GM19035 (cell line): Measurements from ENCODE around the gene ANO10.

Experiments used
- ATAC-seq: cut with Tn5 transposase; IDR thresholded peaks from one replicate; pipeline ENCODE4 v1.9.1; 2021; ENCODE audit not compliant: unreplicated experiment

Gene ANO10

GRCh38 chr3:43423639-43424038 lies 198.2 kb downstream of the ANO10 start:
- ATAC-seq, result no peak

DNA sequence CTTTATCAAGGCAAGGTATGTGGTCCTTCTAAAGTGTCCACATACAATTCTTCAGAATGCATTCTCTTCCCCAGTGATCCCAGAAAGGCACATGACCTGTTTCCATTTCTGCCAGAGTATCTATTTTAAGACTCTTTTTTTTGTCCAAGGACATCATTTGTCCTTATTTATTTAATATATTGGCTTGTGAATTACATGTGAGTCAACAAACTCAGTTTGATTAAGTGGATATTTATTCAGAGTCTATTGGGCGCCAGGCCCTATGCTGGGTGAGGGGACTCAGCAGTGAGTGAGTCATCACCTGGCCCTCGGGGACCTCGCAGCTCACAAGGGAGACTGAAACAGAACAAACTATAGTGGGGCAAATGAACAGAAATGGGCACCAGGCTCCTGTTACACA lies 198.7 kb downstream of the ANO10 start:
- ATAC-seq, result no peak

DNA sequence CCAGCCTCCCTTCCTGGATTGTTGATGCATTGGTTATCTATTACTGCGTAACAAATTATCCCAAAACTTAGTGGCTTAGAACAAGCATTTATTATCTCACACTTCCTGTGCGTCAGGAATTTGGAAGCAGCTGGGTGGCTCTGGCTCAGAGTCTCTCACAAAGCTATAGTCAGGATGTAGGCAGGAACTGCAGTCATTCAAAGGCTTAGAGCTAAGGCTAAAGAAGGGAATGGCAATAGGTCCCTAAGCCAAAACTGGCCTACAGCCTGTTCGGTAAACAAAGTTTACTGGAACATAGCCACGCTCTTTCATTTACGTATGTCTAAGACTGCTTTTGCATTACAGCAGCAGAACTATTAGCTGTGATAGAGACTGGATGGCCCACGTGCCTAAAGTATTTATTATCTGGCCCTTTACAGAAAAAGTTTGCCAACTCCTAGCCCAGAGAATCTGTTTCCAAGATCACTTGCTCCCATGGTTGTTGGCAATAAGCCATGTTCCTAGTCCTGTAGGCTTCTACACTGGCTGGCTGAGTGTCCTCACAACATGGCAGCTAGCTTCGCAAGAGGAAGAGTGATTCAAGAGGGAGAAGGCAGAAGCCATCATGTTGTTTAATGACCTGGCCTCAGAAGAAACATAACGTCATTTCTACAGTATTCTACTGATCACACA lies 203.1 kb downstream of the ANO10 start:
- ATAC-seq, result no peak

DNA sequence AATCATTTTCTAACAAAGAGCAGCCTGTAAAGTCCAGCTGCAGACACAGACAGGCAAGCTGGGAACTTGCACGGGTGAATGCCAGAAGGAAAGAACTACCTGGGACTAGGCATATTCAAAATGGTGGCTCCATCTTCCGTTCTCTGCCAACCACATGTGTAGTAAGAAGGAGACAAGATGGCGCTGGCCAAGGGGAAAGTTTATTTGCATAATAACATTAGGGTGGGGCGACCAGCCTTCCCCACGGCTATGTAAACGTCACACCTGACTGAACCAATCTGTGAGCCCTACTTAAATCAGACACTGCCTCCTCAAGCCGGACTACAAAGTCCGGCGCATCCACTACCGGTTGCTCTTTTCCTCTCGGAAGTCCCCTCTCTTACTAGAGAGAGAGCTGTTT lies 204.7 kb downstream of the ANO10 start:
- ATAC-seq, result no peak

- no peak for ATAC-seq
Measured at GRCh38 chr3:43415088-43415487, 206.7 kb downstream of the ANO10 start.

- ATAC-seq, result no peak
Measured at GRCh38 chr3:43413676-43414368, 208.0 kb downstream of the ANO10 start.

GRCh38 chr3:43411429-43411828 lies 210.4 kb downstream of the ANO10 start:
- no peak for ATAC-seq

DNA sequence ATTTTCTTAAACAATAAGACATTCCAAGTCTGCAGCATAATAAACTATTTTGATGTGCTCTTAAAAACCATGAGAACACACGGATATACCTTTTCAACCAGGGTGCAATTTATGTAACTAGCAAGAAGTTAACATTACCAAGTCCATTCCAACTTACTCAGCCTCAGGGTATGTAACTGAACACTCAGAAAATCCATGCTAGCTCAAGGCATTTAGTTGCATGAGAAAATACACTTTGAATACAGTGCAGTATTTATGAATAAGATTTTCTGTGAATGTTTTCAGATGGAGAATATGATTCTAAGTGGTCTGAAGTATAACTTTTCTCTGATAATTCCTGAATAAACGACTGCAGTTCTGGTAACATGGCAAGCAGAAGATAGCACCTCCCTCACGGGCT lies 211.2 kb downstream of the ANO10 start:
- ATAC-seq, result no peak

- no peak for ATAC-seq
Measured at GRCh38 chr3:43409506-43409905, 212.3 kb downstream of the ANO10 start.

DNA sequence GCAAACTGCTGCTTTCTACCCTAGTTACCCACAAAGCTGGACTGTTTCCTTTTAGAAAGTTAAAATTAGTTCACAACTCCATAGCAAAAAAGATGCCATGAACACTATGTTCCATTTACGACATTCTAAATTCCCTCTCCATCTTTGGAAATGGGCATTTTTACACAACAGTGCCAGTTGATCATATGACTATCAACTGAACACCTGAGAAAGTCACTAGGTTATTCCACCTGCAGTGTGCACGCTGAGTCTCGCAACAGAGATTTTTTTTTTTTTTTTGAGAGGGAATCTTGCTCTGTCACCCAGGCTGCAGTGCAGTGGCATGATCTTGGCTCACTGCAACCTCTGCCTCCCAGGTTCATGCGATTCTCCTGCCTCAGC lies 215.2 kb downstream of the ANO10 start:
- ATAC-seq, result no peak

DNA sequence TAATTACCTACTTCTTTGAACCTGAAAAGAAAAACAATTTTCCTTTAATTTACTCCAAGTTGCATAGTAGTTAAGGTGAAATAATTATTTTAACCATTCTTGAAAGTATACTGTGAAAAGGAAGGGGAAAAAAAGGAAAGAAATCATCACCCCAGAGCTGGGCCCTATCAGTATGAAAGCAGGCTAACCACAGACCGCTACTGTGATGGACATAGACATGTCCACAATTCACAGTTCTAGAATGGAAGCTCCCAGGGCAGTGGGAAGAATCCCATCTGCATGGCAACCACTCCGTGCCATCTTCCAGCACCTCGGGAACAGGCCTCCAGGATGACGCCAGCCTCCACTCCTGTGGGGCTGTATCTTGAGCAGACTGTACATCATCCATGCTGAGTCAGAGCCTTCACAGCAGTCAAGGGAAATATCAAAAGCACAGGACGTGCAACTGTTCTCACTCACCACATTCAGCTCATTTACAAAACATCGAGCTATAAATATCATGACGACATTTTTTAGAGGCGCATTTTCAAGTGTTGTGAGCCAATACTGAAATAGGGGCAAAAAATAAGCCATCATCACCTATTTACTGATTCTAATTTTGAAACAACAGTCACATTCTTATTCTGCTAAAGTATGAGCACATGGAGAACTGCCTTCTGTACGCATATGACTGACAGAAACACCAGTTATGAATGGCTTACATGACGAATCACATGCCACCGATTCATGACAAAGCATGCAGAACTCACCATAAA lies 215.7 kb downstream of the ANO10 start:
- ATAC-seq, result no peak

DNA sequence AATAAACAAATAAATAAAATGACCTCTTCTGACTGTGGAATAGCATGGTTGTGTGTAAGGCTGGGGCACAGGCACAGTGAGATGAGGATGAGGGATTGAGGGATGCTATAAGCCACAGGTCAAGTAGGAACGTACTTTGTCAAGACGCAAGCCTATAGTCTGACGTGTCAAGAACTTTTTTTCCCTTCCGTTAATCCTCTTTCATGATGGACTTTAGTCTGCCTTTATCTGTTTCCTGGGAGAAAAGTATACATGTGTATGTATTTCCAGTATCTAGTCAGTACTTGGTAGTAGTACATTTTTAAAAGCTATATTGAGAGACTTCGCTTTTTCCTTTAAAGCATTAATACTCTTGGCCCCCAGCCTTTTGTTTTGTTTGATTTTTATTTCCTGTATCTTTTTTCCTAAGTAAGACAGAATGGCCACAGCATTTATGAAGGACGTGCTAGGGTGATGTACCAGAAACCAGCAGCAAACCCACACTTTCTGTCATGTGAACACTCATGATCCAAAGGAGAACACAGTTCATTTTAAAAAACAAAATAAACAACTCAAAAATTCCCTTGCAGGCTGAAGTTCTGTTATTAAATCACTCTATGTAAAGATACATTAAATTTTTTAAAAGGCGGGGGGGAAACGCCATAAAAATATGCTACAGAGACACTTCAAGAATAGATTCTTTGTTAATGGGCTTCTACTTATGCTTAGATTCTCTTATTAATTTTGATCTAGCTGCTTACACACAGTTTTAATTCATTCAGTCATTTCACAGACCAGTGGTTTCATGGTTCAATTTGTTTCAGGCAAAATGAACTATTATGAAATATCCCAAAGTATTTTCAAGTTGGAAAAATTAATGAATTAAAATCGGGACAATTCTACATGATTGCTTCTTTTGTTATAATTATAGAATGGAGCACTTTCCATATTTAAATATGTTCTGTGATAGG lies 220.8 kb downstream of the ANO10 start:
- ATAC-seq, result no peak

DNA sequence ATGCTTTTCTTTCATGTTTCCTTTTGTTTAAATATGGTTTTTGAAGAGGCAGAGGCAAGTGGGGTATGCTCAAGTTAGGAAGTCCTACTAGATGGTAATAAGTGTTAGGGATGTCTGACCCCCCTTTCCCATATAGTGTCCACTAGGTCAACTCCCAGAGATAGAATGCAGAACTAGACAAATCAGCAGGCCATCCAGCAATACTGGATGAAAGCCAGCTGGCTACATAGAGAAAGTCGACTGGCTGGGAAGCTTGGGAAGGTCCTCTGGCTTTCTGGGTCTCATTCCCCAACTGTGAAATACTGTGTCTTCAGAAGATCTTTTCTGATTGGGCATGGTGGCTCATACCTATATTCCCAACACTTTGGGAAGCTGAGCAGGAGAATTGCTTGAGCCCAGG lies 221.6 kb downstream of the ANO10 start:
- ATAC-seq, result no peak

GRCh38 chr3:43399034-43399433 lies 222.8 kb downstream of the ANO10 start:
- no peak for ATAC-seq

GRCh38 chr3:43394041-43394554 lies 227.7 kb downstream of the ANO10 start:
- no peak for ATAC-seq

GRCh38 chr3:43391621-43392020 lies 230.2 kb downstream of the ANO10 start:
- ATAC-seq, result no peak

DNA sequence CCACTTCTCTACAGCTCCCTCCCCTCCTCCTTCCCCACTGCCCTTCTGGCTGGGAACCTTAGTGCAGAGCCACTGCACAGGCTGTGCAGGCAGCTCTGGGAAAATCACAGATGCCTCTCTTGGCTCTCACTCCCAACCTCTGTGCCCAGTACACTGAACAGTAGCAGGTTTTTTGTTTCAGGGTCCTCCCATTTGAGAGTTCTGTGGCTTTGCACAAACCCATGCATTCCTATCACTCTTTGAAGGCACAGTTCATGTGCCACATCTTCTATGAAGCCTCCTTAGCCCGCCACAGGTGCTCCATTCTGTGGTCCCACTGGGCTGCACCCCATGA lies 231.6 kb downstream of the ANO10 start:
- no peak for ATAC-seq

GRCh38 chr3:43389388-43390254 lies 232.2 kb downstream of the ANO10 start:
- no peak for ATAC-seq

GRCh38 chr3:43388915-43389314 lies 232.9 kb downstream of the ANO10 start:
- no peak for ATAC-seq

DNA sequence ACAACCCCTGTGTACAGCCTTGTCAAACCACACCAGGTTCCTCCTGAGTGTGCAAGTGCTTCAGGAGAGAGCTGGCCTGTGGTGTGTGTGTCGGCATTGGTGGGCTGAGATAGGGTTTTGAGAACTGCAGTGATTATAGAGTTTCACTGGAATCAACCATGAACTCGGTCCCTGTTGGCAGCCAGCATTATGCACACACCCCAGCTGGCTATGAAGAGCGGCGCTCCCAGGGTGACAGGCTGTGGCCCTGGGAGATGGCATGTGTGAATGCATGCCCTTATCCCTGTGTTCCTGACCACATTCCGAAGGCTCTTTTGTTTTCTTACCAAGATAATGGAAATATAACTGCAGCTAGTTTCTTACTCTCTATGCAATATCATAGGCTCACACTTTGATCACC lies 233.6 kb downstream of the ANO10 start:
- no peak for ATAC-seq
